GM18873 (cell line): Measurements from ENCODE around the gene FOXN4.

ENCODE experiments used
- ATAC-seq: cut with Tn5 transposase; IDR thresholded peaks from one replicate; pipeline ENCODE4 v1.9.1; 2021; ENCODE audit warnings: mild to moderate bottlenecking, moderate library complexity, moderate number of reproducible peaks; ENCODE audit not compliant: unreplicated experiment, low FRiP score

FOXN4 gene

GRCh38 chr12:109261939-109262338, 47.1 kb downstream of the FOXN4 start:
- ATAC-seq, result no peak

GRCh38 chr12:109261087-109261486, 48.0 kb downstream of the FOXN4 start:
- ATAC-seq, result no peak

- ATAC-seq, result no peak
Measured at GRCh38 chr12:109259545-109259895, 49.6 kb downstream of the FOXN4 start.

GRCh38 chr12:109258607-109259544, 50.2 kb downstream of the FOXN4 start:
- ATAC-seq, result no peak

GRCh38 chr12:109258201-109258600, 50.9 kb downstream of the FOXN4 start:
- ATAC-seq, result no peak

- ATAC-seq, result no peak
Measured at GRCh38 chr12:109256011-109256410, 53.1 kb downstream of the FOXN4 start.

GRCh38 chr12:109255377-109255776, 53.7 kb downstream of the FOXN4 start:
- ATAC-seq, result no peak

- no peak for ATAC-seq
Measured at GRCh38 chr12:109253913-109254544, 55.1 kb downstream of the FOXN4 start.

- no peak for ATAC-seq
Measured at GRCh38 chr12:109252799-109253198, 56.3 kb downstream of the FOXN4 start.

- ATAC-seq, result no peak
Measured at GRCh38 chr12:109250523-109250922, 58.6 kb downstream of the FOXN4 start.

GRCh38 chr12:109247831-109248654, 61.0 kb downstream of the FOXN4 start:
- ATAC-seq, result no peak

- no peak for ATAC-seq
Measured at GRCh38 chr12:109246221-109246620, 62.9 kb downstream of the FOXN4 start.

- no peak for ATAC-seq
Measured at GRCh38 chr12:109244073-109244472, 65.0 kb downstream of the FOXN4 start.

GRCh38 chr12:109241936-109242335, 67.1 kb downstream of the FOXN4 start:
- no peak for ATAC-seq

- no peak for ATAC-seq
Measured at GRCh38 chr12:109240365-109240764, 68.7 kb downstream of the FOXN4 start.

- ATAC-seq, result no peak
Measured at GRCh38 chr12:109239691-109240090, 69.4 kb downstream of the FOXN4 start.

- no peak for ATAC-seq
Measured at GRCh38 chr12:109239179-109239578, 69.9 kb downstream of the FOXN4 start.

- no peak for ATAC-seq
Measured at GRCh38 chr12:109236257-109236656, 72.8 kb downstream of the FOXN4 start.

GRCh38 chr12:109234012-109234411, 75.1 kb downstream of the FOXN4 start:
- no peak for ATAC-seq

- ATAC-seq, result no peak
Measured at GRCh38 chr12:109232731-109233130, 76.4 kb downstream of the FOXN4 start.

- no peak for ATAC-seq
Measured at GRCh38 chr12:109230193-109230592, 78.9 kb downstream of the FOXN4 start.
